SH-SY5Y (cell line): ENCODE measurements around the gene IL13.

ENCODE experiments used
- GATA2 ChIP-seq: IDR thresholded peaks from 2 replicates; pipeline ENCODE4 v1.6.1; 2011; ENCODE audit warnings: mild to moderate bottlenecking, low read depth, low read length
- GATA3 ChIP-seq: IDR thresholded peaks from 2 replicates; pipeline ENCODE4 v1.6.1; 2011; ENCODE audit warnings: low read depth, mild to moderate bottlenecking, low read length, moderate library complexity

Gene IL13

GRCh38 chr5:132662925-132663770 lies 5.2 kb downstream of the IL13 start:
- TF ChIP-seq GATA3, result no peak
- TF ChIP-seq GATA2, result no peak

- TF ChIP-seq GATA2 (no peak), GATA3 (no peak)
Measured at GRCh38 chr5:132663771-132664695, 6.1 kb downstream of the IL13 start.

GRCh38 chr5:132664696-132665209 lies 6.8 kb downstream of the IL13 start:
- no peak for TF ChIP-seq GATA2
- TF ChIP-seq GATA3, result no peak

- TF ChIP-seq GATA2, result no peak
- no peak for TF ChIP-seq GATA3
Measured at GRCh38 chr5:132665574-132666080, 7.7 kb downstream of the IL13 start.

GRCh38 chr5:132666310-132667123 lies 8.5 kb downstream of the IL13 start:
- TF ChIP-seq GATA3, result no peak
- no peak for TF ChIP-seq GATA2

- TF ChIP-seq GATA2 (no peak), GATA3 (no peak)
Measured at GRCh38 chr5:132667309-132667708, 9.3 kb downstream of the IL13 start.

- TF ChIP-seq GATA2, result no peak
- no peak for TF ChIP-seq GATA3
Measured at GRCh38 chr5:132667761-132668705, 10.1 kb downstream of the IL13 start.

- TF ChIP-seq GATA3 (no peak), GATA2 (no peak)
Measured at GRCh38 chr5:132668706-132669454, 10.9 kb downstream of the IL13 start.

GRCh38 chr5:132669455-132669820 lies 11.5 kb downstream of the IL13 start:
- TF ChIP-seq GATA2 (no peak), GATA3 (no peak)

- TF ChIP-seq GATA3 (no peak), GATA2 (no peak)
Measured at GRCh38 chr5:132669966-132670882, 12.3 kb downstream of the IL13 start.

GRCh38 chr5:132671000-132671399 lies 13.0 kb downstream of the IL13 start:
- TF ChIP-seq GATA3, result no peak
- TF ChIP-seq GATA2, result no peak
